Chondrocyte (in vitro differentiated cells): Measurements from ENCODE around the gene NARS2. TPM values are rescaled to one million over a fixed set of nuclear protein-coding genes. Genes with fewer than 3 reads are reported as not detected.

Experiments
- DNase-seq: peaks from one replicate; pipeline ENCODE4 v3.0.0; 2021; ENCODE audit warnings: mixed read lengths, low spot score
- H3K27ac Mint-ChIP-seq: one replicate; pipeline ENCODE4 v1.8.0; 2021; ENCODE audit warnings: mild to moderate bottlenecking, moderate library complexity, mixed read lengths; ENCODE audit not compliant: unreplicated experiment
- H3K27me3 Mint-ChIP-seq: 2 replicates; pipeline ENCODE4 v1.8.0; 2021; ENCODE audit warnings: low read depth, mixed read lengths
- H3K36me3 Mint-ChIP-seq: 2 replicates; pipeline ENCODE4 v1.8.0; 2021; ENCODE audit warnings: low read depth, mixed read lengths
- H3K4me1 Mint-ChIP-seq: 2 replicates; pipeline ENCODE4 v1.8.0; 2021; ENCODE audit warnings: low read depth, mild to moderate bottlenecking, mixed read lengths
- H3K4me3 Mint-ChIP-seq: one replicate; pipeline ENCODE4 v1.8.0; 2021; ENCODE audit warnings: mild to moderate bottlenecking, moderate library complexity, mixed read lengths; ENCODE audit not compliant: unreplicated experiment
- H3K9me3 Mint-ChIP-seq: 2 replicates; pipeline ENCODE4 v1.8.0; 2021; ENCODE audit warnings: low read depth, mixed read lengths
- CTCF ChIP-seq: fragments of 200-600 bp; sonication (generic); IDR thresholded peaks from 2 replicates; pipeline ENCODE4 v1.5.0; 2021; ENCODE audit warnings: antibody characterized with exemption, mild to moderate bottlenecking, moderate library complexity
- total RNA-seq: library from RNA; stranded (reverse); gene quantifications from 3 replicates; pipeline ENCODE4 v1.2.1, GENCODE V29; 2021

NARS2 gene
- total RNA-seq, 1 donor from 2014 or later, result 12.4 TPM

DNA sequence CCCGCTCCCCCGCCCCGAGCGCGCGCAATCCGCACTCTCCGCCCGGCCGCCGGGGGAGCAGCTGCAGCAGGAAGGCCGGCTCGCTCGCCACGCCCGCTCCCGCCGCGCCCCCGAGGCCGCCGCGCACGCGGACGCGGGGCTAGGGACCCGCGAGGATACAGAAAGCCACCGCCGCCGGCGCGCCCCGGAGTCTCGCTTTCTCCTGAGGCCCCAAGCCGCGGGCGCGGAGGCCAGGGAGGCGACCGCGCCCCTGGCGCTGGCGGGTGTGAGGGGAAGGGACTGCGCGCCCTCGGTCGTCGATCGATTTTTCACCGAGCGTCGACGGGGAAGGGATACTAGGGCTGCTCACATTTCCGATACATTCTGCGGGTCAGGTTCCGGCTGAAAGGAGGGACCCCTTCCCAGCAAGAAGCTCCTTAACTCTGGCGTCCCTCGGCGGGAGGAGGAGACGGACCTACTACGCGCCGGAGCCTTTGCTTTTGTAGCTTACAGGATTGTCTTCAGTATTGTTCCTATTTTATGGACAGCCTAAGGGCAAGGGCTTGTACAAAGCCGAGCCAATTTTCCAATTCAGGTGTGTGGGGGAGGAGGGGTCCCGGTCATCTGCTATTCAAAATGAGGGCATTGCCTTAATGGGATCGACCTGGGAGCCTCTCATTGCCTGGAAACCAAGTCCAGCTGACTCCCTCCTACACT is 156.6 kb downstream of the NARS2 start:
- Mint-ChIP-seq H3K36me3 (no peaks in the 10 kb centered on the region), H3K27me3 (no peaks in the 10 kb centered on the region), H3K4me3 (peak overlapping the region; percentile 73), H3K4me1 (peaks cover 36% of the 10 kb centered on the region), H3K27ac (peak overlapping the region; percentile 68), H3K9me3 (no peaks in the 10 kb centered on the region)
- peak; percentile 51 for TF ChIP-seq CTCF
- no peak for DNase-seq

GRCh38 chr11:78417175-78417887 is 157.3 kb downstream of the NARS2 start, which contains the start of gene GAB2:
Gene GAB2, minus strand, starts transcription at chr11:78417820. Its CDS starts 100 bp downstream, at chr11:78417720.
- Mint-ChIP-seq H3K9me3 (no peaks in the 10 kb centered on the region), H3K4me1 (peaks cover 36% of the 10 kb centered on the region), H3K27me3 (no peaks in the 10 kb centered on the region), H3K4me3 (peak within 1 kb of the TSS; percentile 96), H3K36me3 (no peaks in the 10 kb centered on the region), H3K27ac (peak within 1 kb of the TSS; percentile 98)
- peak; percentile 33 for TF ChIP-seq CTCF
- DNase-seq, result no peak

DNA sequence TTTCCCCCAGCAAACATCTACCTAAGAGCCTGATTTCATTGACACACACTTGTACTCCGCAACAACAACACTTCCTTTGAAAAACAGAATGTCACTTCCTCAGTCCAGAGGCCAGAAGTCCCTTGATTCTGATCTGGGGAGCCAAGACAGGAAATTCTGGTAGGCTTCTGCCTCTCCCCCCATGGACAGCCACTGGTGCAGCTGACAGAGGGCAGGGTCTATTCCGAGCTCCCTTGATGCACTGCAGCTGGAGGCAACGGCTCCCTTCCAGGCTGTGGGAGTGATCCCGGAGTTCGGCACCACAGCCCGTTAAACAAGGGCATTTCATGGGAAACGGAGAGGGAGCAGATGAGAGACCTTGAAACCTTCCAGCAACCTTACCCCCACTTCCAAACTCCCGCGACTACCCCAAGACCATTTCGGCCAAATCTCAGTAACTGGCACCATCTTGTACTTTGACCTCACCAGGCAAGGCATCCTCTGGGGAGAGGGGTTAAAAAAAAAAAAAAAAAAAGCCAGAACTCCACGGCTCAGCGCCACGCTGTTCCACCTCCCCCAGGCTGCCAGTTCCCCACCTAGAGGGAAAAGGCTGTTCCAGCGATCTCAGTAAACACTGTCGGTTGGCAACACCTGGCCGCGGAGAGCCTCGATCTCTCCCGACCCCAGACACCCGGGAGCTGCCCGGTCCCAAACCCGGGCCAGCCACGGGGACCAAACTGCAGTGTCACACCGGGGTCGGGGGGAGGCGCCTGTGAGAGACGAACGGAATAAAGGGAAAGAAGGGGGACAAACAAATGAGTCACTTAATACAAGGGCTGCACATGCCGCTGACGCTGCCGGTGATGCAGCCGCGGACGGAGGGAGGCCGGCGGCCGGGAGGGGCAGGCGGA is 158.1 kb downstream of the NARS2 start:
- Mint-ChIP-seq H3K36me3 (no peaks in the 10 kb centered on the region), H3K27me3 (no peaks in the 10 kb centered on the region), H3K4me1 (peaks cover 36% of the 10 kb centered on the region), H3K4me3 (peak overlapping the region; percentile 96), H3K27ac (peak overlapping the region; percentile 98), H3K9me3 (no peaks in the 10 kb centered on the region)
- DNase-seq, result no peak
- TF ChIP-seq CTCF, result peak; percentile 78

GRCh38 chr11:78415338-78415737 is 159.3 kb downstream of the NARS2 start:
- Mint-ChIP-seq H3K4me3 (no peak overlapping the region), H3K4me1 (peaks cover 31% of the 10 kb centered on the region), H3K9me3 (no peaks in the 10 kb centered on the region), H3K27ac (peak overlapping the region; percentile 6), H3K27me3 (no peaks in the 10 kb centered on the region), H3K36me3 (no peaks in the 10 kb centered on the region)
- no peak for TF ChIP-seq CTCF
- DNase-seq, result no peak
